AG09319 (cell line): ENCODE data around the gene FAM149B1.

Experiments
- DNase-seq: peaks from one replicate; pipeline ENCODE4 v3.0.0-alpha.2; 2010; ENCODE audit warnings: low read depth; ENCODE audit errors: extremely low read depth
- CTCF ChIP-seq: IDR thresholded peaks from 2 replicates; pipeline ENCODE4 v1.5.1; 2011; ENCODE audit warnings: low read depth, mild to moderate bottlenecking, inconsistent platforms, low read length, moderate library complexity

Gene FAM149B1

DNA sequence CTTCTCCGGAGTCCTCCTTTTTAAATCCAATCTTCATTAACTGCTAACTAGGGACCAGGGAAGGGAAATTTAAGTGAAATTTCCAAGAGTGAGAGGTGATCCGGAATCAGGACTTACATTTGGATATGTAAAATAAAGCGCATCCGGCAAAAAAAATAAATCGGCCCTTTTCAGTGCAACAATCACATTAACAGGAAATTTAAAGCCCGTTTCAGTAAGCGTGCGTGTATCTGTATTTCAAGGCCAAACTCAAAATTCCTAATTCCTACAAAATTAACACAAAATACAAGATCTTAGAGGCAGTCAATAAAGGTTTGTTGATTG is 78.4 kb downstream of the FAM149B1 start:
- no peak for DNase-seq
- TF ChIP-seq CTCF = no peak

- TF ChIP-seq CTCF = no peak; the same call in 1 of the 2 replicates
- peak; percentile 75 for DNase-seq
These were observed 79.0 kb downstream of the FAM149B1 start, which contains the start of gene DNAJC9 for GRCh38 chr10:73246646-73247508. DNAJC9 (minus strand) TSS chr10:73247255; CDS start chr10:73247189, 66 bp downstream.

GRCh38 chr10:73247509-73248258 is 79.8 kb downstream of the FAM149B1 start:
- no peak for DNase-seq
- TF ChIP-seq CTCF = no peak

DNA sequence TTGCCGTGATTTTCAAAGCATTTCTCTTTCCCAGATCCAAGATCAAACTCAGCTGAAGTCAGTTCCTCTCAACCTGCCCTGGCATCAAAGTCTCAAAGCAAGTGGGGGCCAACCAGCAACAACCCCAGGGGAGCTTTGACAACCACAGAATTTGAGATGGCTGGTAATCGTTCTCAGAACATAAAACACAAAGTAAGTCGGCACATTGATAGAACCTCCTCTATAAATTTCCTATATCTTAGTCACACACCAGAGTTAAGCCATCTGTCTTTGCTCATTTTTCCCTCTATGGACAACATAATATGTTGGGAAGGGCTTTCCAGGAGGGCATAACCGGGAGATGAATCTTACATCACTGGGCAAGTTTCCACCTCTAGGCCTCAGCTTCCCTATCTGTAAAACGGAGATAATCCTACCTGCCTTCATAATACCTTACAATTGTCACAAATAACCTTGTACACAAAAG is 80.4 kb downstream of the FAM149B1 start:
- DNase-seq = no peak
- TF ChIP-seq CTCF = no peak

GRCh38 chr10:73251683-73252444 is 83.9 kb downstream of the FAM149B1 start:
- no peak for DNase-seq
- no peak for TF ChIP-seq CTCF

DNA sequence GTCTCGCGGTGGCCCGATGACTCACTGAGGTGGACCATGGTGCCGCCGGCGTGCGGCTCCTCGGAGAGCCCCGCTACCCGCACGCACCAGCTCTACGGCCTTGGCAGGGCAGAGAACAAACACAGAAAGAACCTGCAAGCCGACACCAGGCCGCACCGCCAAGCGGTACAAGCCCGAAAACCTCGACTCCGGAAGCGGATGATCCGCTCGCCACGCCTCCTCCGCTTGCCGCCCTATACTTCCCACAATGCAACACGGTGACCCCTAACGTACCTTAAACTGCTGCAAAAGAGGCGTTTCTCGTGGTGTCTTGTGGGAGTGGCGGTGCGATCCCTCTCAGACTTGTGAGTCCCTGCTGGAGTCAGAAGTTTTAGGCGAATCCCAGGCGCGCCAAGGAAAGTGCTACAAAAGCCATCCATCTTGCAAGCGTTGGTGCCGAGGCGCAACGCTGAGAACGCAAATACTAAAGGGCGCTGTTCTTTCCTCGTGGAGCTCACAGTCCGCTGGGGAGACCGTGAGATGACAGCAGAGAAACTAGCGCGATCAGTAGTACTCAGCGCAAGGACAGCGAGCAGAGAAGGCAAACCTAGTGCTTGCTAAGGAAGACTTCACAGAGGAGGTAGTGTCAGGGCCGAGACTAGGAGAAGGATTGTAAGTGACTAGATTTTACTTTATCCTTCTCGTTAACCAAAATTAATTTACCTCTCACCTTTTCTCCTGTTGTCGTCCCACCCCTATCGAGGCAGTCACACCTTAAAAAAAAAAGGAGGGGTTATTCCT is 84.7 kb downstream of the FAM149B1 start, which contains the start of gene MRPS16:
MRPS16 (minus strand) TSS at position 200 of the 780 bp plus-strand sequence; CDS start at position 38, 162 bp downstream.
- peak; percentile 87 for DNase-seq
- no peak for TF ChIP-seq CTCF
